WTC11 (cell line): ENCODE measurements around the gene S100PBP. TPM values are rescaled to one million over a fixed set of nuclear protein-coding genes. Genes with fewer than 3 reads are reported as not detected.

Source experiments
- ATAC-seq: fragments of 200-7000 bp; cut with Tn5 transposase; 2 replicates; pipeline ENCODE4 v1.10.0; 2021; ENCODE audit warnings: mild to moderate bottlenecking, moderate library complexity
- CTCF ChIA-PET: fragments of 300-600 bp; sonication (Branson Sonifier 250); formaldehyde crosslinking; loops from one replicate; lab custom pipeline; 2021; ENCODE audit warnings: antibody characterized with exemption; lab: Charles Lee
- POLR2A ChIA-PET: fragments of 350-600 bp; sonication (Branson Sonifier 250); formaldehyde crosslinking; loops from one replicate; lab custom pipeline; 2021; ENCODE audit warnings: antibody characterized with exemption; lab: Charles Lee
- DNase-seq: peaks from one replicate; pipeline ENCODE4 v3.0.0; 2021; ENCODE audit warnings: low spot score
- H3K27ac Mint-ChIP-seq: 2 replicates; pipeline ENCODE4 v1.8.0; 2021; ENCODE audit warnings: mixed read lengths
- H3K27me3 Mint-ChIP-seq: 2 replicates; pipeline ENCODE4 v1.8.0; 2021; ENCODE audit warnings: low read depth, mild to moderate bottlenecking, moderate library complexity, mixed read lengths
- H3K36me3 Mint-ChIP-seq: 2 replicates; pipeline ENCODE4 v1.8.0; 2021; ENCODE audit warnings: mixed read lengths
- H3K4me1 Mint-ChIP-seq: 2 replicates; pipeline ENCODE4 v1.8.0; 2022; ENCODE audit warnings: mixed read lengths
- H3K4me3 Mint-ChIP-seq: 2 replicates; pipeline ENCODE4 v1.8.0; 2021; ENCODE audit warnings: mild to moderate bottlenecking, moderate library complexity, mixed read lengths
- H3K9me3 Mint-ChIP-seq: 2 replicates; pipeline ENCODE4 v1.8.0; 2021; ENCODE audit warnings: mixed read lengths
- ELF4 ChIP-seq: sonication (generic); formaldehyde crosslinking; IDR thresholded peaks from 2 replicates; pipeline ENCODE4 v1.8.1; 2022; ENCODE audit warnings: low read depth, mild to moderate bottlenecking, moderate library complexity, missing genetic modification reagents
- EMX1 ChIP-seq: fragments of 250-450 bp; sonication (Bioruptor Pico); IDR thresholded peaks from 2 replicates; pipeline ENCODE4 v1.8.0; 2021; ENCODE audit warnings: mild to moderate bottlenecking
- FOXJ3 ChIP-seq: sonication (generic); formaldehyde crosslinking; IDR thresholded peaks from 2 replicates; pipeline ENCODE4 v1.9.0; 2021; ENCODE audit warnings: missing genetic modification reagents, mild to moderate bottlenecking, borderline replicate concordance
- FOXK1 ChIP-seq: sonication (generic); formaldehyde crosslinking; IDR thresholded peaks from 2 replicates; pipeline ENCODE4 v1.8.0; 2022; ENCODE audit warnings: mild to moderate bottlenecking, moderate library complexity, missing genetic modification reagents
- GTF2I ChIP-seq: fragments of 250-450 bp; sonication (Bioruptor Pico); conservative IDR thresholded peaks from 2 replicates; pipeline ENCODE4 v1.4.0; 2021; ENCODE audit warnings: mild to moderate bottlenecking
- HMGA2 ChIP-seq: fragments of 250-450 bp; sonication (Bioruptor Pico); IDR thresholded peaks from 2 replicates; pipeline ENCODE4 v1.4.0; 2021; ENCODE audit warnings: mild to moderate bottlenecking, moderate library complexity
- IRF2 ChIP-seq: sonication (generic); formaldehyde crosslinking; IDR thresholded peaks from 2 replicates; pipeline ENCODE4 v1.8.0; 2022; ENCODE audit warnings: low read depth, missing genetic modification reagents, borderline replicate concordance
- JUN ChIP-seq: sonication (generic); formaldehyde crosslinking; IDR thresholded peaks from 2 replicates; pipeline ENCODE4 v1.8.0; 2023; ENCODE audit warnings: mild to moderate bottlenecking, missing genetic modification reagents
- NR3C1 ChIP-seq: sonication (generic); formaldehyde crosslinking; conservative IDR thresholded peaks from 2 replicates; pipeline ENCODE4 v1.8.1; 2023; ENCODE audit warnings: low read depth, mild to moderate bottlenecking, missing genetic modification reagents
- SOX15 ChIP-seq: fragments of 250-450 bp; sonication (Bioruptor Pico); IDR thresholded peaks from 2 replicates; pipeline ENCODE4 v1.9.0; 2021; ENCODE audit warnings: mild to moderate bottlenecking
- ZBTB21 ChIP-seq: sonication (generic); formaldehyde crosslinking; IDR thresholded peaks from 2 replicates; pipeline ENCODE4 v1.8.1; 2023; ENCODE audit warnings: mild to moderate bottlenecking, missing genetic modification reagents, borderline replicate concordance
- ZNF138 ChIP-seq: sonication (generic); formaldehyde crosslinking; conservative IDR thresholded peaks from 2 replicates; pipeline ENCODE4 v1.8.1; 2022; ENCODE audit warnings: mild to moderate bottlenecking, moderate library complexity, missing genetic modification reagents
- ZNF671 ChIP-seq: fragments of 250-450 bp; sonication (Bioruptor Pico); IDR thresholded peaks from 2 replicates; pipeline ENCODE4 v1.8.0; 2021; ENCODE audit warnings: mild to moderate bottlenecking
- total RNA-seq: library from RNA; stranded (reverse); gene quantifications from 3 replicates; pipeline ENCODE4 v1.2.3, GENCODE V29; 2021
- TF ChIP-seq, protein P1 (sequence below): sonication (generic); formaldehyde crosslinking; IDR thresholded peaks from 2 replicates; pipeline ENCODE4 v1.8.1; 2022; ENCODE audit warnings: mild to moderate bottlenecking, missing genetic modification reagents, moderate library complexity, borderline replicate concordance
- TF ChIP-seq, protein P2 (sequence below): sonication (generic); formaldehyde crosslinking; IDR thresholded peaks from 2 replicates; pipeline ENCODE4 v1.8.0; 2023; ENCODE audit warnings: missing genetic modification reagents
- TF ChIP-seq, protein P3 (sequence below): sonication (generic); formaldehyde crosslinking; IDR thresholded peaks from 2 replicates; pipeline ENCODE4 v1.8.1; 2023; ENCODE audit warnings: mild to moderate bottlenecking, missing genetic modification reagents
- TF ChIP-seq, protein P4 (sequence below): sonication (generic); formaldehyde crosslinking; IDR thresholded peaks from 2 replicates; pipeline ENCODE4 v1.8.1; 2022; ENCODE audit warnings: mild to moderate bottlenecking, moderate library complexity, missing genetic modification reagents
- TF ChIP-seq, protein P5 (sequence below): sonication (generic); formaldehyde crosslinking; IDR thresholded peaks from 2 replicates; pipeline ENCODE4 v1.8.0; 2022; ENCODE audit warnings: mild to moderate bottlenecking, missing genetic modification reagents
- TF ChIP-seq, protein P6 (sequence below): fragments of 200-600 bp; IDR thresholded peaks from 2 replicates; pipeline ENCODE4 v1.8.0; 2022; ENCODE audit warnings: antibody characterized with exemption
- TF ChIP-seq, protein P7 (sequence below): sonication (generic); formaldehyde crosslinking; IDR thresholded peaks from 2 replicates; pipeline ENCODE4 v1.8.0; 2022; ENCODE audit warnings: missing genetic modification reagents

S100PBP gene
- total RNA-seq, 1 experiment from 2014 or later = 62.9 TPM

DNA sequence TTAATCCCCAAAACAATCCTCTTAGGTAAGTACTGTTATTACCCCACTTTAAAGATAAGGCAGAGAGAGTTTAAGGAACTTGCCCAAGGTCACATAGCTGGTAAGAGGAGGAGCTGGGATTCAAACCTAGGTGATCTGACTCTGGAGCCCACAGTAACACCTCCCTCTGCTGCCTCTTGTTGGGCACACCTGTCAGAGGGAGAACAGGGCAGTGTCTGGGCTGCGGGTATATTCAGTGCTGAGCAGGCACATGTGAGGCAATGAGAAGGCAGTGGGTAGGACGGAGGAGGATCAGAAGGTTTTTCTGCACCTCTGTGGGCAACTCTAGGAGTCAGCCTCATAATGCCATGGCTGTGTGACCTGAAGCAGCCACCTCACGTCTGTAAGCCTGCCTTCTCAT lies 70.7 kb downstream of the S100PBP start:
- Mint-ChIP-seq H3K27me3 (peaks cover 88% of the 10 kb centered on the region), H3K4me3 (no peak overlapping the region)
- POLR2A ChIA-PET = no interaction called here
- TF ChIP-seq ZNF671 (CRISPR knock-in tag) (no peak), GTF2I (CRISPR knock-in tag) (no peak), ZBTB21 (CRISPR knock-in tag) (no peak)
- TF ChIP-seq, protein P1, sequence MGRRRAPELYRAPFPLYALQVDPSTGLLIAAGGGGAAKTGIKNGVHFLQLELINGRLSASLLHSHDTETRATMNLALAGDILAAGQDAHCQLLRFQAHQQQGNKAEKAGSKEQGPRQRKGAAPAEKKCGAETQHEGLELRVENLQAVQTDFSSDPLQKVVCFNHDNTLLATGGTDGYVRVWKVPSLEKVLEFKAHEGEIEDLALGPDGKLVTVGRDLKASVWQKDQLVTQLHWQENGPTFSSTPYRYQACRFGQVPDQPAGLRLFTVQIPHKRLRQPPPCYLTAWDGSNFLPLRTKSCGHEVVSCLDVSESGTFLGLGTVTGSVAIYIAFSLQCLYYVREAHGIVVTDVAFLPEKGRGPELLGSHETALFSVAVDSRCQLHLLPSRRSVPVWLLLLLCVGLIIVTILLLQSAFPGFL (CRISPR knock-in tag) = no peak
- TF ChIP-seq, protein P2, sequence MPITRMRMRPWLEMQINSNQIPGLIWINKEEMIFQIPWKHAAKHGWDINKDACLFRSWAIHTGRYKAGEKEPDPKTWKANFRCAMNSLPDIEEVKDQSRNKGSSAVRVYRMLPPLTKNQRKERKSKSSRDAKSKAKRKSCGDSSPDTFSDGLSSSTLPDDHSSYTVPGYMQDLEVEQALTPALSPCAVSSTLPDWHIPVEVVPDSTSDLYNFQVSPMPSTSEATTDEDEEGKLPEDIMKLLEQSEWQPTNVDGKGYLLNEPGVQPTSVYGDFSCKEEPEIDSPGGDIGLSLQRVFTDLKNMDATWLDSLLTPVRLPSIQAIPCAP = no peak
- TF ChIP-seq, protein P3, sequence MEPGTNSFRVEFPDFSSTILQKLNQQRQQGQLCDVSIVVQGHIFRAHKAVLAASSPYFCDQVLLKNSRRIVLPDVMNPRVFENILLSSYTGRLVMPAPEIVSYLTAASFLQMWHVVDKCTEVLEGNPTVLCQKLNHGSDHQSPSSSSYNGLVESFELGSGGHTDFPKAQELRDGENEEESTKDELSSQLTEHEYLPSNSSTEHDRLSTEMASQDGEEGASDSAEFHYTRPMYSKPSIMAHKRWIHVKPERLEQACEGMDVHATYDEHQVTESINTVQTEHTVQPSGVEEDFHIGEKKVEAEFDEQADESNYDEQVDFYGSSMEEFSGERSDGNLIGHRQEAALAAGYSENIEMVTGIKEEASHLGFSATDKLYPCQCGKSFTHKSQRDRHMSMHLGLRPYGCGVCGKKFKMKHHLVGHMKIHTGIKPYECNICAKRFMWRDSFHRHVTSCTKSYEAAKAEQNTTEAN (CRISPR knock-in tag) = no peak
- TF ChIP-seq, all 79 proteins: peak for 0
- ATAC-seq = no peak
- CTCF ChIA-PET = interaction anchor here (2.4 to 4.6 kb wide), 2 partner anchors 12 to 193 kb away, joined by 12 to 93 read pairs; partner anchors contain the start of gene AZIN2
- Mint-ChIP-seq H3K27ac (no peak overlapping the region), H3K9me3 (peaks cover 7% of the 10 kb centered on the region), H3K4me1 (peaks cover 15% of the 10 kb centered on the region), H3K36me3 (no peaks in the 10 kb centered on the region)
- no peak for DNase-seq

DNA sequence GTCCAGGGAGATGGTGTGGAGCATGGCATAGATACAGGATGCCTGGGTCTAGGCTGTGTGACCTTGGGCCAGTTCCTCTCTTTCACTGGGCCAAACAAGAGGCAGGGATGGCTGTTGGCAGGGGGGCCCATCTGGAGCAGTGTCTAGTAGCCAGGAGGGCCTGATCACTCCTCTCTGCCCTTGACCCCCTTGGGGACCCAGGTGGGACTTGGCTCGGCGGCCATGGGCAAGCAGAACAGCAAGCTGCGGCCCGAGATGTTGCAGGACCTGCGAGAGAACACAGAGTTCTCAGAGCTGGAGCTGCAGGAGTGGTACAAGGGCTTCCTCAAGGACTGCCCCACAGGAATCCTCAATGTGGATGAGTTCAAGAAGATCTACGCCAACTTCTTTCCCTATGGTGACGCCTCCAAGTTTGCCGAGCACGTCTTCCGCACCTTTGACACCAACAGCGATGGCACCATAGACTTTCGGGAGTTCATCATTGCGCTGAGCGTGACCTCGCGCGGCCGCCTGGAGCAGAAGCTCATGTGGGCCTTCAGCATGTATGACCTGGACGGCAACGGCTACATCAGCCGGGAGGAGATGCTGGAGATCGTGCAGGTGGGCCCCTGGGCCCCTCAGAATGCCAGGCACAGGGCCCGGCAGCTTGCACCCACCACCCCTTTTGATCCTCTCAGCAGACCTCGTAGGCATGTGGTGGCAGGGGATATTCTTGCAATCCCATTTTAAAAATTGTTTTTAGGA lies 71.4 kb downstream of the S100PBP start:
- no peak overlapping the region for H3K27ac Mint-ChIP-seq
- H3K4me3 Mint-ChIP-seq = no peak overlapping the region
- DNase-seq (no peak), ATAC-seq (no peak)
- peaks cover 14% of the 10 kb centered on the region for H3K4me1 Mint-ChIP-seq
- TF ChIP-seq HMGA2 (no peak), SOX15 (CRISPR knock-in tag) (no peak), IRF2 (CRISPR knock-in tag) (no peak), FOXK1 (CRISPR knock-in tag) (no peak), FOXJ3 (CRISPR knock-in tag) (no peak)
- no peaks in the 10 kb centered on the region for H3K36me3 Mint-ChIP-seq
- ChIA-PET POLR2A (no interaction called here), CTCF (interaction anchor here (1.1 to 7.4 kb wide), 4 partner anchors 8 to 198 kb away, joined by 4 to 93 read pairs (median 42); no protein-coding TSS in a partner anchor)
- H3K27me3 Mint-ChIP-seq = peaks cover 81% of the 10 kb centered on the region
- peaks cover 7% of the 10 kb centered on the region for H3K9me3 Mint-ChIP-seq

DNA sequence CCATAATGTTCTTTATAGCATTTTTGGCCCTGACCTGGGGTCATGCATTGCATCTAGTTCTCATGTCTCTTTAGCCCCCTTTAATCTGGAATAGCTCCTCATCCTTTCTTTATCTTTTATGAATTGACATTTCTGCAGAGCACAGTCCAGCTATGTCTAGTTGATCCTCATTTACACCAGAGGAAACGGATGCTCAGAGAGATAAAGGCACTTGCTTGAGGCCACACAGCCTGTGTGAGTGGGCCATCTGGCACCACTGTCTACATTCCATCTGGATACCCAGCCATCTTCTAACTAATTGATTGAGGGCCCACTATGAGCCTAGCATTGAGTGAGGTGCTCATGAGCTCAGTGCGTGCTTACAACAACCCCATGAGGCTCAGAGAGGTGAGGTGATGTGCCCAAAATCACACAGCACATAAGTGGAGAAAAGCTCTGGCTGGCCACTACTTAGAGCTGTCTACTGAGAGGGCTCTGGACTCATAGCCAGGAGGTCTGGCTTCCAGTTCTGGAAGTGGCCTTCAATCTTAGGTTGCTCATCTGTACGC lies 72.4 kb downstream of the S100PBP start:
- peaks cover 73% of the 10 kb centered on the region for H3K27me3 Mint-ChIP-seq
- peaks cover 18% of the 10 kb centered on the region for H3K4me1 Mint-ChIP-seq
- POLR2A ChIA-PET = no interaction called here
- peaks cover 7% of the 10 kb centered on the region for H3K9me3 Mint-ChIP-seq
- no peaks in the 10 kb centered on the region for H3K36me3 Mint-ChIP-seq
- no peak overlapping the region for H3K27ac Mint-ChIP-seq
- no peak overlapping the region for H3K4me3 Mint-ChIP-seq
- DNase-seq (no peak), ATAC-seq (no peak)
- CTCF ChIA-PET = interaction anchor here (0.8 to 7.4 kb wide), 4 partner anchors 9 to 197 kb away, joined by 3 to 80 read pairs (median 4); no protein-coding TSS in a partner anchor
- no peak for TF ChIP-seq ZNF138 (CRISPR knock-in tag)
- TF ChIP-seq, protein P4, sequence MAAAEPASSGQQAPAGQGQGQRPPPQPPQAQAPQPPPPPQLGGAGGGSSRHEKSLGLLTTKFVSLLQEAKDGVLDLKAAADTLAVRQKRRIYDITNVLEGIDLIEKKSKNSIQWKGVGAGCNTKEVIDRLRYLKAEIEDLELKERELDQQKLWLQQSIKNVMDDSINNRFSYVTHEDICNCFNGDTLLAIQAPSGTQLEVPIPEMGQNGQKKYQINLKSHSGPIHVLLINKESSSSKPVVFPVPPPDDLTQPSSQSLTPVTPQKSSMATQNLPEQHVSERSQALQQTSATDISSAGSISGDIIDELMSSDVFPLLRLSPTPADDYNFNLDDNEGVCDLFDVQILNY (CRISPR knock-in tag) = no peak
- no peak for TF ChIP-seq JUN (CRISPR knock-in tag)
- TF ChIP-seq SOX15 (CRISPR knock-in tag) = no peak
- TF ChIP-seq, protein P5, sequence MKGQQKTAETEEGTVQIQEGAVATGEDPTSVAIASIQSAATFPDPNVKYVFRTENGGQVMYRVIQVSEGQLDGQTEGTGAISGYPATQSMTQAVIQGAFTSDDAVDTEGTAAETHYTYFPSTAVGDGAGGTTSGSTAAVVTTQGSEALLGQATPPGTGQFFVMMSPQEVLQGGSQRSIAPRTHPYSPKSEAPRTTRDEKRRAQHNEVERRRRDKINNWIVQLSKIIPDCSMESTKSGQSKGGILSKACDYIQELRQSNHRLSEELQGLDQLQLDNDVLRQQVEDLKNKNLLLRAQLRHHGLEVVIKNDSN (CRISPR knock-in tag) = no peak
- TF ChIP-seq, protein P6, sequence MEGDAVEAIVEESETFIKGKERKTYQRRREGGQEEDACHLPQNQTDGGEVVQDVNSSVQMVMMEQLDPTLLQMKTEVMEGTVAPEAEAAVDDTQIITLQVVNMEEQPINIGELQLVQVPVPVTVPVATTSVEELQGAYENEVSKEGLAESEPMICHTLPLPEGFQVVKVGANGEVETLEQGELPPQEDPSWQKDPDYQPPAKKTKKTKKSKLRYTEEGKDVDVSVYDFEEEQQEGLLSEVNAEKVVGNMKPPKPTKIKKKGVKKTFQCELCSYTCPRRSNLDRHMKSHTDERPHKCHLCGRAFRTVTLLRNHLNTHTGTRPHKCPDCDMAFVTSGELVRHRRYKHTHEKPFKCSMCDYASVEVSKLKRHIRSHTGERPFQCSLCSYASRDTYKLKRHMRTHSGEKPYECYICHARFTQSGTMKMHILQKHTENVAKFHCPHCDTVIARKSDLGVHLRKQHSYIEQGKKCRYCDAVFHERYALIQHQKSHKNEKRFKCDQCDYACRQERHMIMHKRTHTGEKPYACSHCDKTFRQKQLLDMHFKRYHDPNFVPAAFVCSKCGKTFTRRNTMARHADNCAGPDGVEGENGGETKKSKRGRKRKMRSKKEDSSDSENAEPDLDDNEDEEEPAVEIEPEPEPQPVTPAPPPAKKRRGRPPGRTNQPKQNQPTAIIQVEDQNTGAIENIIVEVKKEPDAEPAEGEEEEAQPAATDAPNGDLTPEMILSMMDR = no peak
- TF ChIP-seq ELF4 (CRISPR knock-in tag) = no peak
- no peak for TF ChIP-seq NR3C1
- TF ChIP-seq, protein P7, sequence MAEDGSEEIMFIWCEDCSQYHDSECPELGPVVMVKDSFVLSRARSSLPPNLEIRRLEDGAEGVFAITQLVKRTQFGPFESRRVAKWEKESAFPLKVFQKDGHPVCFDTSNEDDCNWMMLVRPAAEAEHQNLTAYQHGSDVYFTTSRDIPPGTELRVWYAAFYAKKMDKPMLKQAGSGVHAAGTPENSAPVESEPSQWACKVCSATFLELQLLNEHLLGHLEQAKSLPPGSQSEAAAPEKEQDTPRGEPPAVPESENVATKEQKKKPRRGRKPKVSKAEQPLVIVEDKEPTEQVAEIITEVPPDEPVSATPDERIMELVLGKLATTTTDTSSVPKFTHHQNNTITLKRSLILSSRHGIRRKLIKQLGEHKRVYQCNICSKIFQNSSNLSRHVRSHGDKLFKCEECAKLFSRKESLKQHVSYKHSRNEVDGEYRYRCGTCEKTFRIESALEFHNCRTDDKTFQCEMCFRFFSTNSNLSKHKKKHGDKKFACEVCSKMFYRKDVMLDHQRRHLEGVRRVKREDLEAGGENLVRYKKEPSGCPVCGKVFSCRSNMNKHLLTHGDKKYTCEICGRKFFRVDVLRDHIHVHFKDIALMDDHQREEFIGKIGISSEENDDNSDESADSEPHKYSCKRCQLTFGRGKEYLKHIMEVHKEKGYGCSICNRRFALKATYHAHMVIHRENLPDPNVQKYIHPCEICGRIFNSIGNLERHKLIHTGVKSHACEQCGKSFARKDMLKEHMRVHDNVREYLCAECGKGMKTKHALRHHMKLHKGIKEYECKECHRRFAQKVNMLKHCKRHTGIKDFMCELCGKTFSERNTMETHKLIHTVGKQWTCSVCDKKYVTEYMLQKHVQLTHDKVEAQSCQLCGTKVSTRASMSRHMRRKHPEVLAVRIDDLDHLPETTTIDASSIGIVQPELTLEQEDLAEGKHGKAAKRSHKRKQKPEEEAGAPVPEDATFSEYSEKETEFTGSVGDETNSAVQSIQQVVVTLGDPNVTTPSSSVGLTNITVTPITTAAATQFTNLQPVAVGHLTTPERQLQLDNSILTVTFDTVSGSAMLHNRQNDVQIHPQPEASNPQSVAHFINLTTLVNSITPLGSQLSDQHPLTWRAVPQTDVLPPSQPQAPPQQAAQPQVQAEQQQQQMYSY (CRISPR knock-in tag) = no peak
- TF ChIP-seq EMX1 = no peak
